ENCODE measurements around the gene CCZ1B. TPM values are rescaled to one million over a fixed set of nuclear protein-coding genes. Genes with fewer than 3 reads are reported as not detected.
"Not testable (repeated sequence)": the region's sequence is repeated elsewhere in the genome, so short reads cannot be mapped to it uniquely, and the experiment has no call there.

The CCZ1B gene
- total RNA-seq: 10 to 100 TPM; 50.1 to 52.6 TPM

- H3K9ac ChIP-seq (ENCODE audit: low read depth in 2 of 2, low read length in 2 of 2); H3K9me3 ChIP-seq; H3K36me3 ChIP-seq; H3K27me3 ChIP-seq; intact Hi-C loops (cut with DNase I); H3K4me1 ChIP-seq: not testable (repeated sequence)
- peak; percentile 86 for DNase-seq
- H3K27ac ChIP-seq: peak within 1 kb of the TSS; percentile 21
- H3K4me3 ChIP-seq: peak within 1 kb of the TSS; percentile 53
These were observed at the start of gene CCZ1B for GRCh38 chr7:6826151-6826550. CCZ1B (minus strand) TSS chr7:6826275; CDS start chr7:6826197, 78 bp downstream.

GRCh38 chr7:6875022-6875421 lies 48.9 kb upstream of the CCZ1B start:
- intact Hi-C loops (cut with DNase I): not testable (repeated sequence)

GRCh38 chr7:6872246-6872945 lies 46.3 kb upstream of the CCZ1B start:
- H3K4me1 ChIP-seq; H3K9ac ChIP-seq (ENCODE audit: low read depth in 2 of 2, low read length in 2 of 2); H3K27ac ChIP-seq; H3K4me3 ChIP-seq; H3K27me3 ChIP-seq; DNase-seq; intact Hi-C loops (cut with DNase I); H3K9me3 ChIP-seq; H3K36me3 ChIP-seq: not testable (repeated sequence)

More at GRCh38 chr7:6875022-6875421, 48.9 kb upstream of the CCZ1B start:
- not testable (repeated sequence) for H3K9ac ChIP-seq (ENCODE audit: low read depth in 2 of 2, low read length in 2 of 2); H3K9me3 ChIP-seq; DNase-seq; H3K27me3 ChIP-seq; H3K27ac ChIP-seq; H3K4me1 ChIP-seq; H3K36me3 ChIP-seq; H3K4me3 ChIP-seq

GRCh38 chr7:6871421-6872144 lies 45.5 kb upstream of the CCZ1B start:
- DNase-seq; H3K27me3 ChIP-seq; H3K36me3 ChIP-seq; H3K4me1 ChIP-seq; H3K4me3 ChIP-seq; intact Hi-C loops (cut with DNase I); H3K9me3 ChIP-seq; H3K9ac ChIP-seq (ENCODE audit: low read depth in 2 of 2, low read length in 2 of 2); H3K27ac ChIP-seq: not testable (repeated sequence)

DNA sequence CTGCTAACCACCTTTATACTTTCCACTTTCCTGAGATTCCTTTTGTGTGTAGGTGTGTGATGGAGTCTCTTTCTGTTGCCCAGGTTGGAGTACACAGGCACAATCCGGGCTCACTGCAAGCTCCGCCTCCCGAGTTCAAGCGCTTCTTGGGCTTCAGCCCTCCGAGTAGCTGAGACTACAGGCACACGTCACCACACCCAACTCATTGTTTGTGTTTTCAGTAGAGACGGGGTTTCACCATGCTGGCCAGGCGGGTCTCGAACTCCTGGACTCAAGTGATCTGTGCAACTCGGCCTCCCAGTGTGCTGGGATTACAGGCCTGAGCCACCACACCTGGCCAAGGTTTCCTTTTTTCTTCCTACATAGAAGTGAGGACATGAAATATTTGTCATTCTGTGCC lies 38.7 kb upstream of the CCZ1B start:
- DNase-seq: not testable (repeated sequence)

DNA sequence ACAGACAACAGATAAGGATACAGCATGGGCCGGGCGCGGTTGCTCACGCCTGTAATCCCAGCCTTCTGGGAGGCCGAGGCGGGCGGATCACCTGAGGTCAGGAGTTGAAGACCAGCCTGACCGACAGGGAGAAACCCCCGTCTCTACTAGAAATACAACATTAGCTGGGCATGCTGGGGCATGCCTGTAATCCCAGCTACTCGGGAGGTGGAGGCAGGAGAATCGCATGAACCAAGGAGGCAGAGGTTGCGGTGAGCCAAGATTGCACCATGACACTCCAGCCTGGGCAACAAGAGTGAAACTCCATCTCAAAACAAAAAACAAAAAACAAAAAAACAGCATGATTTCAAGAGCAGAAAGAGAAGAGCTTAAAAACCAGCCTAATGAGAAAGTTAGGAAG lies 38.1 kb upstream of the CCZ1B start:
- DNase-seq; H3K27ac ChIP-seq; intact Hi-C loops (cut with DNase I): not testable (repeated sequence)

More for the DNA sequence above, 38.7 kb upstream of the CCZ1B start:
- intact Hi-C loops (cut with DNase I); H3K4me3 ChIP-seq; H3K27me3 ChIP-seq; H3K27ac ChIP-seq; H3K9ac ChIP-seq (ENCODE audit: low read depth in 2 of 2, low read length in 2 of 2); H3K36me3 ChIP-seq; H3K4me1 ChIP-seq; H3K9me3 ChIP-seq: not testable (repeated sequence)

GRCh38 chr7:6862876-6863275 lies 36.8 kb upstream of the CCZ1B start:
- H3K4me3 ChIP-seq; H3K4me1 ChIP-seq; H3K9me3 ChIP-seq; DNase-seq; intact Hi-C loops (cut with DNase I); H3K27ac ChIP-seq; H3K36me3 ChIP-seq; H3K27me3 ChIP-seq; H3K9ac ChIP-seq (ENCODE audit: low read depth in 2 of 2, low read length in 2 of 2): not testable (repeated sequence)

More for the DNA sequence above, 38.1 kb upstream of the CCZ1B start:
- not testable (repeated sequence) for H3K9me3 ChIP-seq; H3K36me3 ChIP-seq; H3K4me1 ChIP-seq; H3K4me3 ChIP-seq; H3K27me3 ChIP-seq; H3K9ac ChIP-seq (ENCODE audit: low read depth in 2 of 2, low read length in 2 of 2)

DNA sequence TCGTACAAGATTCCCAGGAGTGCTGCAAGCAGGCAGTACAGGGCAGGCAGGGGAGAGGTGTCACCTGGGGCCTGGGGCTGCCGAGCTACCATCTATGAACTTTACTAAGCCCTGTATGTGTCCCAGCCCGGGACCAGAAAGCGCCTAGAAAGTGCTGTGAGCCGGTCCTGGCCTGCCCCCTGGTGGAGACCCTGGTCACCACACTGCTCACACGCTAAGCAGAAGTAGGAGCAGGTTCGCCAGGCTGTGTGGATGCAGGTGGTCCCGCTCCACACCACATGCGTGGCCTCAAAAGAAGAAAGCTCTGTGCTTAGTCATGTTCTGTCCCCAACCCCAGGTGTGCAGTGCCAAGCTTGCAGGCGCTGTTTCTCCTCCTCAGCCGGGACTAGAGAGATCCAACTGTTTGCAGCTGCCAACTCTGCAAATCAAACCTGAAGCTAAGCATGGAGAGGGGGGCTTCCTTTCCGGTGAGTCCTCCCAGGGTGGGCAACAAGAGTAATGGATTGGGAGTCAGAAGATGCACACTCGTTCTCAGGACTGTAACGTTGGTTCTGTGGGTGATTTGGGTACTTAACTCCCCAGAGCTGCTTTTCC lies 31.7 kb upstream of the CCZ1B start:
- H3K9me3 ChIP-seq; intact Hi-C loops (cut with DNase I); H3K27ac ChIP-seq; H3K9ac ChIP-seq (ENCODE audit: low read depth in 2 of 2, low read length in 2 of 2); H3K4me1 ChIP-seq; H3K4me3 ChIP-seq; H3K27me3 ChIP-seq; H3K36me3 ChIP-seq: not testable (repeated sequence)
- peak; percentile 76 for DNase-seq
- TF ChIP-seq CTCF (IDR thresholded peaks at IDR 0.05): peak; percentile 78

DNA sequence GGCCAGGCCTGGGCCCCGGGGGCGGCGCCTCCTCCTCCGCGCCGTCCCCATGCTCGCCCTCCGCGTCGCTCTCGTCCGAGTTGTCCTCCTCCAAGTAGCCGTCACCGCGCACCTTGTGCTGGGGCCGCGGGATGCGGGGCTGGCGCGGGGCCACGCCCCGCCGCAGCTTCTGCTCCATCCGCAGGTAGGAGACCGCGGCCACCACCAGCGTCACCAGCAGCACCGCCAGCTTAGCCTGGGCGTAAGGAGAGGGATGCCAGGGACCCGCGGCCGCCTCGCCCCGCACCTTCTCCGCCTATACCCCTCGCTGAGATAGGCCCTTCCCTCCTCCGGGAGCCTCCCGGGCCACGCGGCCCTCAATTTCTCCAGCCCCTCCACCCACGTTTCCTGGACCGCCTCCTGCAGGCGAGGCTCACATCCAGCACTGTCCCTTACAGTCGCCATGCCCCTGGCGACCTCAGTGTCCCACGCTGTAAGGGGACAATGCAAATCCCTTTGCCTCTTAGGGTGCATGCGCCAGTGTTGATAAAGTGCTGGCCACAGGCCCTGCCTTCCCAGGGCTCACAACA lies 29.6 kb upstream of the CCZ1B start:
- H3K9me3 ChIP-seq; H3K27ac ChIP-seq; H3K9ac ChIP-seq (ENCODE audit: low read depth in 2 of 2, low read length in 2 of 2); intact Hi-C loops (cut with DNase I); H3K4me1 ChIP-seq; H3K27me3 ChIP-seq; H3K36me3 ChIP-seq; DNase-seq: not testable (repeated sequence)
- H3K4me3 ChIP-seq: peak overlapping the region; percentile 37

GRCh38 chr7:6854747-6855562 lies 28.9 kb upstream of the CCZ1B start:
- H3K36me3 ChIP-seq; H3K27me3 ChIP-seq; H3K9me3 ChIP-seq; H3K9ac ChIP-seq (ENCODE audit: low read depth in 2 of 2, low read length in 2 of 2); DNase-seq; H3K4me1 ChIP-seq; H3K27ac ChIP-seq; intact Hi-C loops (cut with DNase I): not testable (repeated sequence)
- peak overlapping the region; percentile 37 for H3K4me3 ChIP-seq

- DNase-seq, H3K27ac ChIP-seq: not testable (repeated sequence)
These were observed 27.6 kb upstream of the CCZ1B start for GRCh38 chr7:6853681-6854080.

More at GRCh38 chr7:6853681-6854080, 27.6 kb upstream of the CCZ1B start:
- H3K4me1 ChIP-seq; H3K9ac ChIP-seq (ENCODE audit: low read depth in 2 of 2, low read length in 2 of 2); H3K9me3 ChIP-seq; H3K36me3 ChIP-seq; H3K27me3 ChIP-seq; intact Hi-C loops (cut with DNase I); H3K4me3 ChIP-seq: not testable (repeated sequence)

Measured in colonic mucosa (tissue), 4 donors.